ENCODE data around the gene C1orf167.

Gene C1orf167

DNA sequence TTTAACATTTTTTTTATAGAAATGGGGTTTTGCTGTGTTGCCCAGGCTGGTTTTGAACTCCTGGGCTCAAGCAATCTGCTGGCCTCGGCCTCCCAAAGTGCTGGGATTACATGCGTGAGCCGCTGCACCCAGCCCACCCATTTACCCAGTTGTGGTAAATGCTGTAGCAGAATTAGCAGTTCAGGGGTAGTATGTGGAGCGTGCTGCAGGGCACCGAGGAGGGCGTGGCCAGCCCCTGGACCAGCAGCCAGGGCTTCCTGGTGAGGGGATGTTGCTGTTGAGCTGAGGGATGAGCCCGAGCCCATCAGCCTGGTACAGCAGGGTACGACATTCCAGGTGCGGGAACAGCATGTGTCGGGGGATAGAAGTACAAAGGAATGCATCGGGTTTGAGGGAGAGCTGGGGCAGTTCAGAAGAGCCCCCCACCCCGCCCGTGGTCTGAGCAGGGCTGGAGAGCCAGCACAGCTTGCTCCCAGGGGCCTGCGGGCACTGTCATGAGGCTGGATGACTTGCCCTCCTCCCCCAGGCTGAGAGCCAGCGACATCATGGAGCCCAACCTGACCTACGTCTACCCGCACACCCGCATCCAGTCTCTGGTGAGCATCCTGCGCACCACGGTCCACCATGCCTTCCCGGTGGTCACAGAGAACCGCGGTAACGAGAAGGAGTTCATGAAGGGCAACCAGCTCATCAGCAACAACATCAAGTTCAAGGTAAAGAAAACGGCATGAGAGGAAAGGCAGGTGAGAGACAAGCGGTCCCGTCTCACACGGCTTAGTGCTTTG is 73.6 kb downstream of the C1orf167 start:
- no peak overlapping the region for H3K4me3 ChIP-seq (ENCODE audit: low read depth, low read length)
- TF ChIP-seq, protein P1, sequence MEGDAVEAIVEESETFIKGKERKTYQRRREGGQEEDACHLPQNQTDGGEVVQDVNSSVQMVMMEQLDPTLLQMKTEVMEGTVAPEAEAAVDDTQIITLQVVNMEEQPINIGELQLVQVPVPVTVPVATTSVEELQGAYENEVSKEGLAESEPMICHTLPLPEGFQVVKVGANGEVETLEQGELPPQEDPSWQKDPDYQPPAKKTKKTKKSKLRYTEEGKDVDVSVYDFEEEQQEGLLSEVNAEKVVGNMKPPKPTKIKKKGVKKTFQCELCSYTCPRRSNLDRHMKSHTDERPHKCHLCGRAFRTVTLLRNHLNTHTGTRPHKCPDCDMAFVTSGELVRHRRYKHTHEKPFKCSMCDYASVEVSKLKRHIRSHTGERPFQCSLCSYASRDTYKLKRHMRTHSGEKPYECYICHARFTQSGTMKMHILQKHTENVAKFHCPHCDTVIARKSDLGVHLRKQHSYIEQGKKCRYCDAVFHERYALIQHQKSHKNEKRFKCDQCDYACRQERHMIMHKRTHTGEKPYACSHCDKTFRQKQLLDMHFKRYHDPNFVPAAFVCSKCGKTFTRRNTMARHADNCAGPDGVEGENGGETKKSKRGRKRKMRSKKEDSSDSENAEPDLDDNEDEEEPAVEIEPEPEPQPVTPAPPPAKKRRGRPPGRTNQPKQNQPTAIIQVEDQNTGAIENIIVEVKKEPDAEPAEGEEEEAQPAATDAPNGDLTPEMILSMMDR (IDR thresholded peaks at IDR 0.05; ENCODE audit: low read depth, low read length) = no peak
- TF ChIP-seq MYC (IDR thresholded peaks at IDR 0.05; ENCODE audit: low read depth, low read length) (no peak), POLR2A (IDR thresholded peaks at IDR 0.05; ENCODE audit: extremely low read depth, insufficient read length) (no peak)
- TF ChIP-seq, protein P2, sequence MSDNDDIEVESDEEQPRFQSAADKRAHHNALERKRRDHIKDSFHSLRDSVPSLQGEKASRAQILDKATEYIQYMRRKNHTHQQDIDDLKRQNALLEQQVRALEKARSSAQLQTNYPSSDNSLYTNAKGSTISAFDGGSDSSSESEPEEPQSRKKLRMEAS (IDR thresholded peaks at IDR 0.05; ENCODE audit: low read depth, low read length) = no peak
- DNase-seq (ENCODE audit: low read depth) = no peak

DNA sequence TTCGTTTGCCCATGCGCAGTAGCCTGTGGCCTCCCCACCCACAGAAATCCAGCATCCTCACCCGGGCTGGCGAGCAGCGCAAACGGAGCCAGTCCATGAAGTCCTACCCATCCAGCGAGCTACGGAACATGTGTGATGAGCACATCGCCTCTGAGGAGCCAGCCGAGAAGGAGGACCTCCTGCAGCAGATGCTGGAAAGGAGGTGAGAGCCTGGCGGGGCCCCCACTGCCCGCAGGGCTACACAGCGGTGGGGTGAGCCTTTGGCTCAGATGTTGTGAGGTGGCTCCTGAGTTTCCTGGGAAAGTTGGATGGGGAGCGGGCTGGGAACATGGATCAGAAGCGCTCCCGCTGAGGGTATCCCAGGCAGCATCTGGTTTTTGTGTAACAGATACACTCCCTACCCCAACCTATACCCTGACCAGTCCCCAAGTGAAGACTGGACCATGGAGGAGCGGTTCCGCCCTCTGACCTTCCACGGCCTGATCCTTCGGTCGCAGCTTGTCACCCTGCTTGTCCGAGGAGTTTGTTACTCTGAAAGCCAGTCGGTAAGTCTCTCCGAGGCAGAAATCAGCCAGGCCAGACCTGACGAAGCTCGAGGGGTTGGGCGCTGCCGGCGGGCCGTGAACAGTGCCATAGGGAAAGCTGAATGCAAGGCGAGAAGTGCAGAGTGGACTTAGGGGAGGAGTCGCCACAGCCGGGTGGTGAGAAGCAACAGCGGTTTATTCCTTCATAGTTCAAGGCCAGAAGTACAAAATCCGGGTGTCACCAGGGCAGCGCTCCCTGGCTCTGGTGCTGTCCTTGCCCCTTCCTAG is 75.2 kb downstream of the C1orf167 start:
- no peak for TF ChIP-seq POLR2A (IDR thresholded peaks at IDR 0.05; ENCODE audit: extremely low read depth, insufficient read length)
- H3K4me3 ChIP-seq (ENCODE audit: low read depth, low read length) = no peak overlapping the region
- no peak for DNase-seq (ENCODE audit: low read depth)

DNA sequence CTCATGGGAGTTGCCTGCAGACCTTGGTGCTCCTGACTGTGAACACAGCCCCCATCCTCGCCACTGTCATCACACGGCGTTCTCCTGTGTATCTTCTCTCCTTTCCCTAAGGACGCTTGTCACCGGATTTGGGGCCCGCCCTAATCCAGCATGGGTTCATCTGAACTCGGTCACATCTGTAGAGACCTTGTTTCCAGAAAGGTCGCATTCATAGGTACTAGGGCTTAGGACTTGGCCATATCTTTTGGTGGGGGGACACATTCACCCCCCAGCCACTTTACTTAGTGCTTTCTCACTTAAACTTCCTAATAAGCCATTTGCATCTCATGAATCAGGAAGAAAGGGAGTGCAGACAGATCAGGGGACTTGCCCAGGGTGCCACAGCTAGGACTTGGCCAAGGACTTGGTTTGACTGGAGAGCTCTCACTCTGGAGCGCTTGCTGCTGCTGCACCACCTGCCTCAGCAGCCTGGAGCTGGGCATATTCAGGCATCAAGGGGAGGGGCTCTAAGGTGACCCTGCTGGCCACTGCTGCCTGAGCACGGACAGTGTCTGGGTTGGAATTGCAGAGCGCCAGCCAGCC is 75.9 kb downstream of the C1orf167 start:
- no peak for DNase-seq (ENCODE audit: low read depth)
- H3K4me3 ChIP-seq (ENCODE audit: low read depth, low read length) = no peak overlapping the region
- TF ChIP-seq POLR2A (IDR thresholded peaks at IDR 0.05; ENCODE audit: extremely low read depth, insufficient read length) (no peak), MYC (IDR thresholded peaks at IDR 0.05; ENCODE audit: low read depth, low read length) (no peak)
- TF ChIP-seq, protein P1 (IDR thresholded peaks at IDR 0.05; ENCODE audit: low read depth, low read length) = no peak
- TF ChIP-seq, protein P2 (IDR thresholded peaks at IDR 0.05; ENCODE audit: low read depth, low read length) = no peak

DNA sequence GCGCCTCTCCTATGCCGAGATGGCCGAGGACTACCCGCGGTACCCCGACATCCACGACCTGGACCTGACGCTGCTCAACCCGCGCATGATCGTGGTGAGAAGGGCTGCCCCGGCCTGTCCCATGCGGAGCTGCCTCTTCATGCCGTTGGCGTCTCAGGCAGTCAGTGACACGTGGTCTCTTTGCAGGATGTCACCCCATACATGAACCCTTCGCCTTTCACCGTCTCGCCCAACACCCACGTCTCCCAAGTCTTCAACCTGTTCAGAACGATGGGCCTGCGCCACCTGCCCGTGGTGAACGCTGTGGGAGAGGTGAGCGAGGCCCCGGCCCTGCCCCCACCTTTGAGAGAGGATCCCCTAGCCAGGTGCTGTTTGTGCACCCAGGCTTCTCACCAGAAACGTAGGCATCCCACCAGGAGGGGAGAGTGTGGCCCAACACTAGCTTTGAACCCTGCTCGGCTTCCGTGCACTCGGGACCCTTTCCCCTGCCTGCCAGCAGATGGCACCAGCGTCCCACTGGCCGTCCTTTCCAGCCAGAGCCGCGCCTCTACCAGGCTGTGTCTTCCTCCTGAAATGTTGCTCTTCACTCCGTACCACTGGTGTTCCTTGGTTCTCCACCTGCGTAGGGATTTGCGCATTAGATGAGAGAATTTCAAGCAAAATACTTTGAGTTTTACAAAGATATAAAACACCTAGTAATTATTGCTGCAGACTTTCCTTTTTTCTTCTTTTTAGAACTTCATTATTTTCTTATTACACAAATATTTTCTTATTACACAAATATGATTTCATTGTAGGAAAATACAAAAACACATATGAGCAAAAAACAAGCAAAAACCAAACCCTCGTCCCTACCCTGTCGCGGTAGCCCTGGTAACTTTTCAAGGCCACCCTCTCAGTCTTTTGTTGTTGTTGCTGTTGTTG is 76.6 kb downstream of the C1orf167 start:
- no peak overlapping the region for H3K4me3 ChIP-seq (ENCODE audit: low read depth, low read length)
- peak; percentile 68 for DNase-seq (ENCODE audit: low read depth)
- no peak for TF ChIP-seq POLR2A (IDR thresholded peaks at IDR 0.05; ENCODE audit: extremely low read depth, insufficient read length)
- TF ChIP-seq, protein P1 (IDR thresholded peaks at IDR 0.05; ENCODE audit: low read depth, low read length) = peak; percentile 96
- TF ChIP-seq, protein P2 (IDR thresholded peaks at IDR 0.05; ENCODE audit: low read depth, low read length) = no peak

Data from NB4 (cell line).